GM11168 (cell line): ENCODE measurements around the gene USP3.

Experiments used
- in situ Hi-C: fragments of 300-500 bp; cut with MboI; formaldehyde crosslinking; loops from one replicate; pipeline ENCODE4 v1.12.0; 2022; ENCODE audit warnings: low sequenced_read_pairs; ENCODE audit not compliant: unreplicated experiment

The USP3 gene

DNA sequence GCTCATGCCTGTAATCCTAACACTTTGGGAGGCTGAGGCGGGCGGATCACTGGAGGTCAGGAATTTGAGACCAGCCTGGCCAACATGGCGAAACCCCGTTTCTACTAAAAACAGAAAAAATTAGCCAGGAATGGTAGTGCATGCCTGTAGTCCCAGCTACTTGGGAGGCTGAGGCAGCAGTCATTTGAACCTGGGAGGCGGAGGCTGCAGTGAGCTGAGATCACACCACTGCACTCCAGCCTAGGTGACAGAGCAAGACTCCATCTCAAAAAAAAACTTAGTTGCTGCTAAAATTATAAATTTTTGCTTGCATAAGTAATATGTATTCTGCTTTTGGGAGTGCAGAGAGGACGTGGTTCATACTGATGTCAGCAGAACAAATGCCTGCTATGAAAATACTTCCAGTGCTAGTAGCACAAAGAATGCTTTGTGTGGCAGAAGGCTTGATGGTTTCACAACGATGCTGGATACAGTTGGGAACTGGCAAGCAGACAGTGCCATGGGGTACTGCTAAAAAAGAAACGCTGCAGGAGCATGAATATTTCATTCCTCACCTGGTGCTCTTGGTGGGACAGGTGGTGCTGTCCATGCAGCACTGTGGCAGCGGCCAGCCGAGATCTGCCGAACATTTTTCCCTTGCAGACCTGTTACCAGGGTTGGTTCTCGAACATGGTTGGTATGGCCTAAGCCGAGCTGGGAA lies 123.9 kb downstream of the USP3 start:
- in situ Hi-C loops, result no loop called here

DNA sequence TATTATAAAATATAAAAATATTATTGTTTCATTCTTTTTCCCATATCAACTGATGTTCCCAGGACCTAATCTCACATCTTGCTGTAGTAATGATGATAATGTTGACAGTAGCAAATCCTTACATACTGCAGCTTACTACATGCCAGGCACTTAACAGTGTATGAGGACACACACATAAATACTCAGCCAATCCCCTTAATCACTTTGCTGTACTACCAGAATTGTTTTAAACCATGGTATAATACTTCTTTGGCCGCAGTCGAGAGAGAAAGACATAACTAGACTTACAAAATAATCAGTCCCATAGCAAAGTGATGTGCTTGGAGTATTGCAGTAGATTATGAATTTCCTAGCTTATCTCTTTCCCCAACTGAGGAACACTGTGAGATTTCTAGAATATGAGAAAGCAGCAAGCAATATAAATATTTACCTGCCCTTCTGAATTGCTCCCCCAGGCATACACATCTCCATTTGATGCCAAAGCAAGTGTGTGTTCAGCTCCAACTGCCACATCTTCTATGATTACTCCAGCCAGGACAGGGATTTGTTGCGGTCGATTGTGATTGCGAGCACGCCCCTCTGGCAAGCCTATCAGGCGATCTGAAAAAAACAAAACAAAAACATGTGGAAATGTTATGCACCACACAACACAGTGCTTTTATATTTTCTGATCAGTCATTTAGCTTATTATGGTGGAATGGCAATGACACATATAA lies 125.8 kb downstream of the USP3 start:
- in situ Hi-C loops, result no loop called here

DNA sequence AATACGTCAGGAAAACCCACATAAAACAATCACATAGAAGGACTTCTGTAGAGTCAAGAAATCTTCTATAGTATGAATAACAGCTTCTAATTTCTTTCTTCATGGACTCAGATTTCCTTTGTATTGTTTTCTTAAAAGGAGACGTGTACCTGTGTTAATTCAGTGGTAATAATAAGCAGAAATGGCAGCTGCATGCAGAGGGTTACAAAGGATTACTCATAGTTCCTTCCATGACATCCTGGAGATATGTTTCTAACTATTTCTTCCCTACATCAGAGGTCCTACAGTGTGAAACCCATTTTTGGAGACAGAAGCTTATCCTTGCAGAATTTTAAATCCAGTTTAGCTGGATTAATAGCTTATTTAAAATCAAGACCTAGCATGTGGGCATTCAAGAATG lies 128.9 kb downstream of the USP3 start:
- in situ Hi-C loops, result no loop called here

DNA sequence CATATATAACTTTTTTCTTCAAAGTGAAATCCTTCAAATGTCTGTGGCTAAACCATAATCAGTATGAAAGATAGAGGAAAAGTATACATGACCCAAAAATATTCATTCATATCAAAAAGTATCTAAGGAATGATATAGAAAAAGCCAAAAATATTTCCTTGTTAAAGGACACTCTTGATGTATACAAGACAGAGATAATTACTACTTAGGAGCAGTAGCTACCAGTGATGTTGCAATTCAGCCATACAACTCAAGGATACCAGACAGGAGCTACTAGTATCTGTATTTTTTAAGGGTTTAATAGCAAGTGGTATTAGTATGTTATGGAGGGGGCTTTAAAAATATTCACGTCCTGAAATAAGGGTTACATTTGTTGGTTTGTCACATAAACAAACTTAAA lies 129.8 kb downstream of the USP3 start:
- in situ Hi-C loops, result no loop called here

DNA sequence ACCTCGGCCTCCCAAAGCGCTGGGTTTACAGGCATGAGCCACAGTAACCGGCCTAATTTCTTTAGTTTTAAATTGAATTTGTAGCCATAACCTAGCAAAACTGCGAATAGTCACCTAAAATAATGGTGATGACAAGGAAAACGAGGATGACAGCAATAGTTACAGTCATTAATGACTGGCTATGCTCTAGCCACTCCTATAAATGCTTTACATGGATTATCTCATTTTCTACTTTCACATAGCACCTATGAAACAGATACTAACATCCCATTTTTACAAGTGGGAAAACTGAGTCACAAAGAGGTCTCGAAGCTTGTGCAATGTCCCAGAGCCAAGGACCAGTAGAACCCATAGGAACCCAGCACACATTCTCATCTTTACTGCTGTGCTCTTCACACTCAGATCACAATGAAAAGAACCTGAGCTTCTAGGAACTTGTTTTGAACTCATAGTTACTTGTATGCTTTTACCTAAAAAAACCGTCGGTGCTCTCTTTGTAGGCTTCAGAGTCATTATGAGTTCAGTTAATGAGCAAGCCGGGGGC lies 132.2 kb downstream of the USP3 start:
- in situ Hi-C loops, result no loop called here

DNA sequence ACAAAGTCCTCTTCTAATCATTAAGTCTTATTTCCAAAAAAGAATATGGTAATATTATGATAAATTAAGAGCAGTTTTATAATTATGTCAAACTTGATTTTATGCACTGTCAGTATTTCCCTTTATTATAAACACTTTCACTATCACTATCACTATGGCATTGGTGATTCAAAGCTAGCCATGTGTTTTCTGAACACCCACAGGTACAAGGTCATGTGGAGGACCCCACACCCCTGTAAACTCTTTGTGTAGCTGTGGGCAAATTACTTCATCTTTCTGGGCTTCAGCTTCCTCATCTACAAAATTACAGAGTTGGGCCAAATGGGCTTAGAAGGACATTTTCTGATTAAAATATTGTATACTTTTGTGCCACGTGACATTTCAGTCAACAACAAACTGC lies 134.4 kb downstream of the USP3 start:
- in situ Hi-C loops, result no loop called here

DNA sequence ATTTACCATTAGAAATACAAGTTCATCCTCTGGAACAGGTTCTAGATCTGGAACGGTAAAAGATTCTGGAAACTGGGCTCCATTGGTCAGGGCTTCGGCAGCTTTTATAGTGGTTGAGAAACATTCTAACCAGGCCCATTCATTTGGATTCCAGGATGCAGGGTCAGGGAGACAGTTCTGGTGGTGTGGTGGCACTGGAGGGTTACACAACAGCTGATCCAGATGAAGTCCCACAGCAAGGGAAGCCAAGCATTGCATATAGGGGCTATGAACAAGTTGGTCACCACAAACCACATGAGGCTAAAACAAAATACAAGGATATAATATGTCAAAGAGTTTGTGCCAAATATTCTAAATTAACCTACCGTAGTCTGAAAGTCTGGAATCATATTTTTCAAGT lies 135.8 kb downstream of the USP3 start:
- in situ Hi-C loops, result no loop called here
